Adrenal gland (tissue), 12 donors: ENCODE data around the gene SUPT6H. TPM values are rescaled to one million over a fixed set of nuclear protein-coding genes. Genes with fewer than 3 reads are reported as not detected.

ENCODE experiments used
- DNase-seq, 7 donors: peaks; one replicate each; pipeline ENCODE4 v3.0.0-alpha.2; 2019 to 2020
- H3K27ac ChIP-seq, 5 donors: fragments of 200-600 bp; sonication (generic) in 4 of 5; 1 replicate in 3 of 5; 2 replicates in 2 of 5; pipeline versions ENCODE4 v1.5.1 to v1.8.0; 2016 to 2020; ENCODE audit warnings: mild to moderate bottlenecking in 1 of 5
- H3K27me3 ChIP-seq: fragments of 200-600 bp; 2 replicates; pipeline ENCODE4 v1.8.0; 2021
- H3K36me3 ChIP-seq, 2 donors: fragments of 200-600 bp; replicated peaks in 1 of 2; 1 replicate in 1 of 2; 2 replicates in 1 of 2; pipeline versions ENCODE4 v1.5.1 to v1.8.0; 2018 to 2022
- H3K4me1 ChIP-seq, 2 donors: fragments of 200-600 bp; replicated peaks in 1 of 2; 1 replicate in 1 of 2; 2 replicates in 1 of 2; pipeline versions ENCODE4 v1.5.1 to v1.8.0; 2018 to 2021
- H3K4me3 ChIP-seq, 4 donors: fragments of 200-600 bp; sonication (generic) in 3 of 4; one replicate each; pipeline ENCODE4 v1.5.1; 2016 to 2018
- H3K9me3 ChIP-seq, 3 donors: fragments of 200-600 bp; sonication (generic) in 1 of 3; replicated peaks in 1 of 3; 1 replicate in 2 of 3; 2 replicates in 1 of 3; pipeline versions ENCODE4 v1.5.1 to v1.8.0; 2016 to 2021
- POLR2A ChIP-seq, 2 donors: fragments of 450-650 bp; IDR thresholded peaks; one replicate each; pipeline ENCODE4 v1.6.1; 2017; ENCODE audit warnings: antibody characterized with exemption in 2 of 2, mild to moderate bottlenecking in 2 of 2, moderate library complexity in 1 of 2
- WGBS, 4 donors: extraction: QIAGEN DNeasy Blood & Tissue Kit in 2 of 4; methylation state at CpG; one replicate each; pipeline versions ENCODE4 v1.1.5 to v1.1.7; 2013 to 2017; 5-methylcytosine and 5-hydroxymethylcytosine counted together
- intact Hi-C, 2 donors: fragments of 100-400 bp; cut with DNase I; formaldehyde crosslinking; loops; one replicate each; pipeline versions ENCODE4 v1.14.1 to v1.15.0; 2022 to 2023
- polyA plus RNA-seq, 3 donors: library from polyadenylated mRNA; stranded (reverse); fragments of 200-250 nt in 2 of 3; fragments of 350-450 nt in 1 of 3; fragmentation: Illumina TruSeq in 1 of 3; extraction: RNeasy Lipid Tissue Mini Kit (QIAGEN cat#74804) in 1 of 3; gene quantifications; one replicate each; pipeline ENCODE4 v1.2.3, GENCODE V29; 2013 to 2014
- total RNA-seq, 9 donors: library from RNA; depleted of rRNA in 4 of 9; stranded (reverse); fragments of >200 nt in 4 of 9; fragments of 120-200 nt in 1 of 9; fragmentation: NEBNext Ultra II Directional in 1 of 9; extraction: Animal tissue kit (Norgen Biotek cat#: 25700) in 1 of 9; gene quantifications; one replicate each; pipeline versions ENCODE4 v1.1.0 to v1.2.4, GENCODE V29; 2013 to 2023
- TF ChIP-seq, protein P1 (sequence below), 6 experiments: fragments of 450-650 bp in 4 of 6; fragments of 200-600 bp in 2 of 6; sonication (generic) in 1 of 6; IDR thresholded peaks; 1 replicate in 5 of 6; 2 replicates in 1 of 6; pipeline versions ENCODE4 v1.5.1 to v1.8.0; 2016 to 2021; ENCODE audit warnings: antibody characterized with exemption in 6 of 6, mild to moderate bottlenecking in 2 of 6, moderate library complexity in 1 of 6
- donor health status: healthy with polysubstance abuse.
- donor health status: Bipolar disorder and iron deficiency.
- donor health status: DM: yes; HTN: yes; CAD: no.
- donor health status: DM: no; HTN: no; CAD: no.
- donor health status: DM: no; HTN: no; CAD: no.
- donor health status: DM: yes; HTN: yes; CAD: no.

Gene SUPT6H
- total and polyA plus RNA-seq, 12 donors, result 48.1 to 125 (median 71.4) TPM

DNA sequence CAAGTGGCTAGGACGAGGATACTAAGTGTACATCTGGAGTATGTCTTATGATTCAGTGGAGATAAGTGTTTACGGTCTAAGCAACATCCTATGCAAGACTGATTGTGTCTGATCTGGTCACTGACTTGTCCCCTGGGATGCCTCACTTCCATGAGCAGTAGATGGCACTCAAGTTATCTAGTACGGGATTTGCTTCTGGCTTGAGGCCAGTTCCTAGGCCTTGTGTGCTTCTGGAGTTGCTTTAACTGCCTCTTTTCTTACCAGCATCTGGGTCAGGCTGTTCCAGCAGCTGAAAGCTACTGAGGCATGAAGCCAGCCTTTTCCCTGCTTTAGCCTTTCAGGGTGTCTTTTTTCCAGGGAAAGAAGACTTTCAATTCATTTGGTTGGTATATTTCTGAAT is 23.0 kb downstream of the SUPT6H start:
- DNase-seq, result peak; percentile 78 to 95 (median 87)
- peaks cover 0 to 100% of the 10 kb centered on the region in 2 donors for H3K36me3 ChIP-seq

DNA sequence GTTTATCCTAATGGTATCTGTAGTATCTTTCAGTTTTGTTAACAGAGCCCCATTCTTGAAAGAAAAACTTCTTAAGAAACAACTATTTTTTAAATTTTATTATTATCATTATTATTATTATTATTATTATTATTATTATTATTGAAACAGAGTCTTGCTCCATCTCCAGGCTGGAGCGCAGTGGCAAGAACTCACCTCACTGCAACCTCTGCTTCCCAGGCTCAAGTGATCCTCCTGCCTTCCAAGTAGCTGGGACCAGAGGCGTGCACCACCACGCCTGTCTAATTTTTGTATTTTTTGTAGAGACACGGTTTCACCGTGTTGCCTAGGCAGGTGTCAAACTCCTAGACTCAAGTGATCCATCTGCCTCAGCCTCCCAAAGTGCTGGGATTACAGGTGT is 23.4 kb downstream of the SUPT6H start:
- Histone ChIP-seq H3K9me3 (no peaks in the 10 kb centered on the region), H3K4me3 (no peak overlapping the region), H3K4me1 (peaks cover 3 to 8% of the 10 kb centered on the region in 2 donors), H3K27ac (no peak overlapping the region), H3K27me3 (no peaks in the 10 kb centered on the region), H3K36me3 (peaks cover 0 to 100% of the 10 kb centered on the region in 2 donors)
- DNase-seq, result no peak
- intact Hi-C loops, result loop anchor here in 1 of 2 donors (10.0 kb wide), 1 partner anchor 51 kb away; no protein-coding TSS in a partner anchor
- no peak for TF ChIP-seq POLR2A (IDR thresholded peaks at IDR 0.05)
- TF ChIP-seq, protein P1, sequence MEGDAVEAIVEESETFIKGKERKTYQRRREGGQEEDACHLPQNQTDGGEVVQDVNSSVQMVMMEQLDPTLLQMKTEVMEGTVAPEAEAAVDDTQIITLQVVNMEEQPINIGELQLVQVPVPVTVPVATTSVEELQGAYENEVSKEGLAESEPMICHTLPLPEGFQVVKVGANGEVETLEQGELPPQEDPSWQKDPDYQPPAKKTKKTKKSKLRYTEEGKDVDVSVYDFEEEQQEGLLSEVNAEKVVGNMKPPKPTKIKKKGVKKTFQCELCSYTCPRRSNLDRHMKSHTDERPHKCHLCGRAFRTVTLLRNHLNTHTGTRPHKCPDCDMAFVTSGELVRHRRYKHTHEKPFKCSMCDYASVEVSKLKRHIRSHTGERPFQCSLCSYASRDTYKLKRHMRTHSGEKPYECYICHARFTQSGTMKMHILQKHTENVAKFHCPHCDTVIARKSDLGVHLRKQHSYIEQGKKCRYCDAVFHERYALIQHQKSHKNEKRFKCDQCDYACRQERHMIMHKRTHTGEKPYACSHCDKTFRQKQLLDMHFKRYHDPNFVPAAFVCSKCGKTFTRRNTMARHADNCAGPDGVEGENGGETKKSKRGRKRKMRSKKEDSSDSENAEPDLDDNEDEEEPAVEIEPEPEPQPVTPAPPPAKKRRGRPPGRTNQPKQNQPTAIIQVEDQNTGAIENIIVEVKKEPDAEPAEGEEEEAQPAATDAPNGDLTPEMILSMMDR (IDR thresholded peaks at IDR 0.05), result no peak
- WGBS, 4 donors, result 77 to 84% (median 81%) methylated on average over 5 of the region's 5 CpGs

More for the DNA sequence above, 23.0 kb downstream of the SUPT6H start:
- intact Hi-C loops, result loop anchor here (5.0 to 10.0 kb wide), 2 partner anchors 43 to 50 kb away; no protein-coding TSS in a partner anchor
- no peak for TF ChIP-seq POLR2A (IDR thresholded peaks at IDR 0.05)
- TF ChIP-seq, protein P1 (IDR thresholded peaks at IDR 0.05), result peak in 4 of 6 experiments; percentile 35 to 51 (median 42)
- peaks cover 3 to 8% of the 10 kb centered on the region in 2 donors for H3K4me1 ChIP-seq
- H3K9me3 ChIP-seq, result no peaks in the 10 kb centered on the region
- 12 to 37% (median 25%) methylated on average over 3 of the region's 3 CpGs for WGBS, 4 donors
- no peaks in the 10 kb centered on the region for H3K27me3 ChIP-seq
- no peak overlapping the region for H3K4me3 ChIP-seq
- peak overlapping the region in 1 of 5 donors; percentile 2 for H3K27ac ChIP-seq

DNA sequence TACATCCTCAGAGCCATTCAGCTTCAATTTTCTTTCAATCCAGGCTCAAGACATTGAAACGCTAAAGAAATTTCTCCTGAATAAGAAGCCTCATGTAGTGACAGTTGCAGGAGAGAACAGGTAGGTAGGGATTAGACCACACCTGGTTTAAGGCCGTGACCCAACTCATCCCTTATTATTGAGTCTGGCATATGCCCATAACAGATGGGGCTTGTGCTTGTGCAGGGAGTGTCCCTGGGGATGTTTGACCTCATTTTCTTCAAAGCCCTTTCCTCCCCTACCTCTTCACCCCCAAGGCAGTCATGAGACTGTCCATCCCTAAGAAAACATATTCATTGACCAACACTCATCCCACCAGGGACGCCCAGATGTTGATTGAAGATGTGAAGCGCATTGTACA is 24.3 kb downstream of the SUPT6H start:
- TF ChIP-seq, protein P1 (IDR thresholded peaks at IDR 0.05), result no peak
- no peak for TF ChIP-seq POLR2A (IDR thresholded peaks at IDR 0.05)
- Histone ChIP-seq H3K4me3 (no peak overlapping the region), H3K27ac (no peak overlapping the region), H3K27me3 (no peaks in the 10 kb centered on the region), H3K9me3 (no peaks in the 10 kb centered on the region), H3K4me1 (peaks cover 3 to 8% of the 10 kb centered on the region in 2 donors), H3K36me3 (peaks cover 0 to 100% of the 10 kb centered on the region in 2 donors)
- WGBS, 4 donors, result 85 to 95% (median 88%) methylated on average over 4 of the region's 4 CpGs
- intact Hi-C loops, result loop anchor here in 1 of 2 donors (10.0 kb wide), 1 partner anchor 51 kb away; no protein-coding TSS in a partner anchor
- no peak for DNase-seq

DNA sequence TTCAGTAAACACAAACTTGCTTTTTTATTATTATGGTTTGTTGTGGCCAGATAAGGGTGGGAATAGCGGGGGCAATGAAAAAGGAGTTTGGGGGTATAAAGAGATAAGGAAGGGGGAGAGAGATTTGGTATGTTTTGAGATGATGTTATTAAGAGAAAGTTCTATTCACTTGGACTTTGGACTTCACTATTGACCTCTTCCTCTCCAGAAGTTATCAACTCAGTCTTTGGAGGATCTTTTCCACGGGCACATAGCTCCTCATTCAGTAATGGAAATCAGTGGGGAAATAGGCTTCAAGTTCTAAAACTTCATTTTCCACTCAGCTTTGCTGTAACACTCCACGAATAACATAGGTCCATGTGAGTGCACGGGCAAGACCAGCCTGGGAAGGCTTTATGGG is 26.5 kb downstream of the SUPT6H start:
- peaks cover 0 to 100% of the 10 kb centered on the region in 2 donors for H3K36me3 ChIP-seq

More for the DNA sequence above, 26.5 kb downstream of the SUPT6H start:
- intact Hi-C loops, result loop anchor here in 1 of 2 donors (10.0 kb wide), 1 partner anchor 54 kb away; no protein-coding TSS in a partner anchor
- Histone ChIP-seq H3K27ac (no peak overlapping the region), H3K27me3 (no peaks in the 10 kb centered on the region), H3K9me3 (no peaks in the 10 kb centered on the region), H3K4me1 (peaks cover 3 to 8% of the 10 kb centered on the region in 2 donors), H3K4me3 (no peak overlapping the region)
- TF ChIP-seq, protein P1 (IDR thresholded peaks at IDR 0.05), result no peak
- no peak for TF ChIP-seq POLR2A (IDR thresholded peaks at IDR 0.05)
- WGBS, 4 donors, result 94 to 95% (median 95%) methylated on average over 4 of the region's 4 CpGs
- DNase-seq, result no peak
